ENCODE data around the gene JUN.
"Not testable (repeated sequence)": the region's sequence is repeated elsewhere in the genome, so short reads cannot be mapped to it uniquely, and the experiment has no call there.

Gene JUN

DNA sequence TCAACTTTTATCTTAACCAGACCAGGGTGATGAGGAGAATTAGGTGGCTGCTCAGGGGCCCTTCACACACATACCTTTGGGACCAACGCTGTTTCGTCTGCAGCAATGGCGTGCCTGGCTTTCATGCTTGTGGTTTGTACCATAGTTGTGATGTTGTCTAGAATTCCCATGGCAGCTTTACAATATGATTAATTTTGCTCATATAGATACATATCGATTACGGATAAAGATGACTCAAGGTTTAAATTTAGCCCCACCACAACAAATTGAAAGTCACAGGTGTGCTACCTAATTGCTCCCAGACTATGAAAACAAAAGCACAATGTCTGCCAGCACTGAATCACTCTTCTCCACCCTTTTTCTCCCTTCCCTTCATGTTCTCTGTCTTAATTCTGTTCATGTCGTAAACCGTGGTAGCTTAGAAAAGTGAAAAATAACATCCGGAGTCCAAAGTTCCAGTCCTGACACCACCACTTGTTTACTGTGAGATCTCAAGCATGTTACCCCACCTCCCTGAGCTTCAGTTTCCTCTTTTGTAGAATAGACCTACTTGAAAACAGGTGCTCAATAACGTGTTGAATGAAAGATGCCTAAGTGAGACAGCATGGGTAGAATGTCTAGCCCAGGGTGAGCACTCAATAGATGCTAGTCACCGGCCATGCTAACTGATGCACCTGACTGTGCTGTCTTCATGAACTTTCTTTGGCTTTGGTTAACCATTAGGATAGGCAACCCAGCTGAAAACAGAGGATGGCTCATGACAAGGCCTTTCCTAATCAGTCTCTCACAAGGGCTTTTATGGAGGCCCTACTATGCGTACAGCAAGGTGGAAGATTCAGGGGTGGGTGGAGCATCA lies 22.1 kb upstream of the JUN start:
- no peak for DNase-seq

DNA sequence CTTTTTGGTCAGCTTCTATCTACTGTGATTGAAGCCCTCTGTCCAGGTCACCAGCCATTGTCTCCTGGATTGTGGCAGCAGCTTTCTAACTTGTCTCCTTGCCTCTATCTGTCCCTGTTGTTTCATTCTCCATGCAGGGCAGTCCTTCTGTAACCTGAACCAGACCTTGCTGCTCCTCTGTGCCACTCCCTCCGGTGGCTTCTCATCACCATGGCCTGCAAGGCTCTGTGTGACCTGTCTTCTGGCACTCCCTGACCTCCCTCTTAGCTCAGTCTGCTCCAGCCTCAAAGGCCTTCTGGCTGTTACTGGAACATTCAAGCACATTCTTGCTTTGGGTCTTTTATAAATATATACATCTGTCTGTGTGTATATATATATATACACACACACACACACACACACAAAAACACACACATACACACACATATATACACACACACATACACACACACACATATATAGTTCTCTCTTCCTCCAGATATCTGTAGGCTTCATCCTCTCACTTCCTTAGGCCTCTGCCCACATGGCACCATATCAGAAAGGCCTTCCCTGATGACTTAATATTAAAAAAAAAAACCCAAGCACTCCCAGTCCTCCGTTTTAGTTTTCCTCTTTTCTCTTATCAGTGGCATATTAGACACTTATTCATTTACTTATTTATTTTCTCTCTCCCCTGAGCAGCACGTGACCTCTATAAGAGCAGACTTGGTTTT lies 21.2 kb upstream of the JUN start:
- DNase-seq = no peak

DNA sequence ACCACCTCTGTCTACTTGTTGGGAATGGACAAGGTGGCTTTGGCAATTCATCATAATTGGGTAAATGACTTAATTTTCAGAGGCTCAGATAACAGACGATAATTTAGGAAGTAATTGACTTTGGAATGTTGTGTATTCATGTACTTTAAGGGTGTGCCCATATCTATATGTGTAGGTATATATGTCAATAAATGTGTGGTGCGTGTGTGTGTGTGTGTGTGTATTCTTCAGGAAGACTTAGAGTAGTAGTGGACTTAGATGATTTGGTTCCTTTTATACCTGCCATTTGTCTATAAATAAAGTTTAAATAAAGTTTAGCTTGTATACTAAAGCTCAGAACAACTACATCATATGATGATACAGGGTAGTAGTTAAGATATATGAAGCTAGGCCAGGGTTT lies 20.0 kb upstream of the JUN start:
- DNase-seq = no peak

DNA sequence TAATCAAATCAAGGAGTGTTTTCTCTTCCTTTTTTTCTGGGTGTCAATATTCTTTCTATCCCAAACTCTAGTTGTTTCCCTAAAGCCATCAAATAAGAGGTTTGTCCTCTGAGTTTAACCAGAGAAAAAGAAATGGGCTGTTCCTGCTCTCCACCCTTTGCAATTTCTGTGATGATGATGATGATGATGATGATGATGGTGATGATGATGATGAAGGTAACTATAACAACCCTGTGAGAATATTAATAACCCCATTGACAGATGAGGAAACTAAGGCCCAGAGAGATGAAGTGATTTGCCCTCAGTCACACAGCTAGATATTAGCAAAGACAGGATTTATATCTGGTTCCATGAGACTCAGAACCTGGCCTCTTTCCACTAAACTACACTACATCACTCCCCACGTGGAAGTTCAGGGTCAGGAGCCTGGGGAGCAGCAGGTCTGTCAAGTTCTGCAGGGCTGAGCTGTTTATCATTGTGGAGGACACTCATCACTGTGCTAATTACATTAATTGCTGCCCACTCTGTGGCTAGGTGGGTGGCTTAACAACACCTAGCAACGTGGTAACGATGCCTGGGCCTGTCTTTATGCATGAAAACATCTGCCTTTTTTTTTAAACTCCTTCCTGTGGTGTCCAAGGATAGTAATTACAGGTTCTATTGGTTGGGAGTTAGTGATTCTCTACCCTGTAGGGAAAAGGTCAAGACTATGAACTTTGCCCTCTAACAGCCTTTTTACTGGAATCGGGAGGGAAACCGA lies 19.0 kb upstream of the JUN start:
- no peak for DNase-seq

DNA sequence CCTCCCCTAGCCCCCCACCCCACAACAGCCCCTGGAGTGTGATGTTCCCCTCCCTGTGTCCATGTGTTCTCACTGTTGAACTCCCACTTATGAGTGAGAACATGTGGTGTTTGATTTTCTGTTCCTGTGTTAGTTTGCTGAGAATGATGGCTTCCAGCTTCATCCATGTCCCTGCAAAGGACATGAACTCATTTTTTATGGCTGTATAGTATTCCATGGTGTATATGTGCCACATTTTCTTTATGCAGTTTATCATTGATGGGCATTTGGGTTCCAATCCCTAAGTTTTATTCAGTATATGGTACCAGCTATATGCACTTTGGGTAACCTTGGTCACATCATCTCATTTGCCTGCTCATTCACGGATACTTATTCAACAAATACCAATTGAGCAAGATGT lies 17.4 kb upstream of the JUN start:
- DNase-seq = not testable (repeated sequence)

DNA sequence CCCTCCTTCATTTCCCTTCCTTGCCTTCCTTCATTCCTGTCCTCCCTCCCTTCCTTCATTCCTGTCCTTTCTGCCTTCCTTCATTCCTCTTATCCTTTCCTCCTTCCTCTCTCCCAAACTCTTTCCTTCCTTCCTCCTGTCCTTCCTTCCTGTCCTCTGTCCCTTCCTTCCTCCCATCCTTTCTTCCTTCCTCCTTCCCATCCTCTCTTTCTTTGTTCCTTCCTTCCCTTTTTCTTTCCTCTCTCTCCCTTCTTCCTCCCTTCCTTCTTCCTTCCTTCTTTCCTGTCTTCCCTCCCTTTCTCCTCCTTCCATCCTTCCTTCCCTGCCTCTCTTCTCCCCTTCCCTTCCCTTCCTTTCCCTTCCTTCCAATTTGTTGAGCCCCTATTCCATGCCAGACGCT lies 15.8 kb upstream of the JUN start:
- no peak for DNase-seq

DNA sequence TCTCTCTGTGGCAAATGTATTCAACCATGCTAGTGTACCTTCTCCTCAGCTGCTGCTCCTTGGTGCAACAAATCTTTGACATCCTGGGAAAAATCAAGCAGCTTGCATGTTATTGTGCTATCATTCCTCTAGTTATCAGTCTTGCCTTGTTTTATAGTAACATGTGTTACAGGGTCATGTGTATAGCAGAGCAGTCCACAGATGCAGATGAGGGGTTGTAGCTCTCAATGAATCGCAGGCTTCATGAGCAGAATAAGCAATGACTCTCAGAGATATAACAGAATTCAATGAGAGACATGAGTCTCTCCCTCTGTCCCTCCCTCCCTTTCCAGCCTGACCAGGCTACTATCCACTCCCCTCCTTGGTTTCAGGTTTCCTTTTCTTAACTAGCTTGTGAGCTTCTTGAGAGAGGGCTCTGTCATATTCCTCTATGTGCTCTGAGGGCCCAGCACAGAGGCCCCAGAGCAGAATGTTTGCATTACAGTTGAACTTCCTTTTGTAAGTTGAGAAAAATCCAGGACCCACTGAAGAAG lies 15.1 kb upstream of the JUN start:
- no peak for DNase-seq

DNA sequence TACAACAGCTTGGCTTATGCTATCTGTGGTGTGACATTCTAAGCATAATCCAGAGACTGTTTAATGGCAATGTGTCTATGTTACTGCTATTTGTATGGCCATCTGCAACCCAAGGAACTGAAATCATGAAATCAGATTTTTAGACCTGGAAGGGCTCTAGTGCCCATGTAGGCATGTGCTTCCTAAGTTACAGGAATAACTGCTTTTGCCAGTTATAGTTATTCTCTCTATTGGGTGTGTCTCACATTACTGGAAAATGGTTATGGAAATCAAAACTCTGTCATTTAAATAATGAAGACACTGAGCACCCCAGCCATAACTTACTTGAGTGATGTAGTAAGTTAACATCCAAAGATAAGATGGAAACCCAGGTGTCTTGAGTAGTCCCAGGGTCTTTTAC lies 12.6 kb upstream of the JUN start:
- no peak for DNase-seq

DNA sequence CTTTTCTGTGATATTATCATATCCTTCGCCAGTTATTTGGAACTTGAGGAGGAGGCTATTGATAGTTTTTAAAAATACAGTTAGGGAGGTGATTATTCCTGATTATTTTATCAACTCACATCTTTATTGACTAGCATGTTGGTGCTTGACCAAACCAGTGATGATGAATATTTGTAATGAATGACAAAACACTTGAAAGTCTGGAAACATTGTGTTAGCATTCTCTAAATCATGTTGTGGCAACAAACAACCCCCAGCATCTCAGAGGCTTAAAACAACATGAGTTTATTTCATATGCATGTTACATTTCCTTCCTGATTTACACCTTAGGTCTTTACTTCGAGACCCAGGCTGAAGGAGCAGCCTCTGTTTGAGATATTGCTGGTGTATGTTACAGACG lies 10.7 kb upstream of the JUN start:
- DNase-seq = no peak

DNA sequence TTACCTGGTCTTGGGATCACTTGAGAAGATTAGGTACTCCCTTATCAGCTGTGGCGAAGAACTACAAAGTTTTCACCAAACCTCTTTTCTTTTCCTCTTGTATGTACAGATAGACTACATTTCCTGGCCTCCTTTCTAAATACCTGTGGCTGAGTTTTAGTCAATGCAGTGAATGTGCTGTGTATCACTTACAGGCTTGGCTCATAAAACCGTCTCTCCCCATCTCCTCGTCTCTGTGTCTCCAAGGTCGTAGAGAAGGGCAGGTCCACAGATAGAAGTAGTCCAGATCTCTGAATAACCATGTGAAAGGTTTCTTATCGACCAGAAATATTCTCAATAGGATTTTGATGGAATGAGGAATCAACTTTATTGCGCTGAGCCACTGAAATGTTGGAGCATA lies 9.0 kb upstream of the JUN start:
- DNase-seq = no peak

DNA sequence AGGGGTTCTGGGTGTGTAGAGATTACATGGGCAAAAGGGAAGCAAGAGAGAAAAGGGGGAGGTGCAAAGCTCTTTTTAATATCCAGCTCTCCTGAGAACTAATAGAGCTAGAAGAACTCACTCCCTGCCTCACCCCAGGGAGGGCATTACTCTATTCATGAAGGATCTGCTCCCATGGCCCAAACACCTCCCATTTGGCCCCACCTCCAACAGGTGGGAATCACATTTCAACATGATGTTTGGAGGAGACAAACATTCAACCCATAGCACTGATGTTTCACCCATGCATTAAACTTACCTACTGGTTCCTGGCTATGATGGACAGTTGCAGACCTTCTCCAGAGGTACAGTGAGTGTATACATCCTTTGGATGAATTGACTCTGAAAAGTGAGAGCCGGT lies 7.3 kb upstream of the JUN start:
- no peak for DNase-seq

DNA sequence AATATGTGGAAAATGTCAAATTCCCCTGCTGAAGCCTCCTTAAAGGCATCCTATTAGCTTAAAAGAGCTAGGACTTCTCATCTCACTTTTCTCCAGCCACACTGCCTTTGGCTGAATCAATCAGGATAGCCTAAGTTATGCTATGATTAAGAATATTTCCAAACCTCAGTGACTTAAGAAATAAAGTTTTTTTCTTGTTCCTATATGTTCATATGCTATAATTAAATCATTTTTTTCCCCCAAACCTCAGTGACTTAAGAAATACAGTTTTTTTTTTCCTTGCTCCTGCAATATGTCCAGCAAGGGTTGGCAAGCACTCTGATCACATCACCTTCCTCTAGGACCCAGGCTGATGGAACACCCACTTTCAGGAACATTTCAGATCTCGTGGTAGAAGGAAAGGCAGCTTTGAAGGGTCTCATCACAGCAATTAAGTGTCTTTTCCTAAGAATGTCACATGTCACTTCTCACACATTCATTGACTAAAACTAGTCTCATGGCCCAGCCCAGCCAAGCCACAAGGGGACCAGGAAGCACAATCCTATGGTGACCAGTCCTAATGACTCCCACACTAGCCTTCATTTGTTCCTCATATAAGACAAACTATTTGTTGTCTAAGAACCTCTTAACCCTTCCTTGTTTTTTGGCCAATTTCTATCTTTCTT lies 6.3 kb upstream of the JUN start:
- no peak for DNase-seq

DNA sequence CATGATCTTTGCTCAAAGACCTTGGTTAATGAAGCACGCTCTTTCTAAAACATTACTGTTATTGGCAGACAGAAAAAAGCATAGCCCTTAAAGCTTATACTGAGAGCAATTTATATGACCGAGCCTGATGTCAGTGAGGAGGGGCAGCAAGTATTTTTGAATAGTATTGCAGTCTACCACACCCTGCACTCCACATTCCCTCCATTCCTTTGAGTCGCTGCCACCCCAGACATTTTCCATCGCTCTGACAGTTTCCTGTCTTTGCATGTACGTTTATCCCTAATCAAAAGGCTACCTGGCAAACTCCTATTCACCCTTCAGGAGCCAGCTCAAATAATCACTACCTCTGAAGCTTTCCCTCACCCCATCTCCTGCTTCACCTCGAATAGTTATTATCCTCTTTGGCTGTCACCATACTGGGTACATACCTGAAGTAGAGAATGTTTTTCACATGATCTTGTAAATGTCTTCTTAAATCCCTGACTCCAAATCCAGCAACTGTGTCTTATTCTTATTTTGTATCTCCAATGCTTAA lies 5.5 kb upstream of the JUN start:
- no peak for DNase-seq

DNA sequence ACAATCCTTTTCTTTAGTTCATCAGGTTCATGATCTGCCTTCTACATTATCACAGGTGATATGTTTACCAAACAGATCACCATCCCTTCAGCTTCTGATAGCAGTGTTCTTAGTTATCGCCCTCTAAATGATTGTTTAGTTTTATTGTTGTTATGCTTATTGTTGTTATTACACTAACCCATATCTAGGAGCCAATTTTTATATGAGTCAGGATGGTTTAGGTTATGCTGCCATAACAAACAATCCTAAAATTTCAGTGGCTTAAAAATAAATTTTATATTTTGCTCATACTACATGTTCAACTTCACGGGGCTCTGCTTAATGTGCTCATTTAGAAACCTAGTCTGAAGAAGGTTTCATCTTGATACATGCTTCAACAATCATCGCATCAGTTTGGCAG lies 4.4 kb upstream of the JUN start:
- no peak for DNase-seq

DNA sequence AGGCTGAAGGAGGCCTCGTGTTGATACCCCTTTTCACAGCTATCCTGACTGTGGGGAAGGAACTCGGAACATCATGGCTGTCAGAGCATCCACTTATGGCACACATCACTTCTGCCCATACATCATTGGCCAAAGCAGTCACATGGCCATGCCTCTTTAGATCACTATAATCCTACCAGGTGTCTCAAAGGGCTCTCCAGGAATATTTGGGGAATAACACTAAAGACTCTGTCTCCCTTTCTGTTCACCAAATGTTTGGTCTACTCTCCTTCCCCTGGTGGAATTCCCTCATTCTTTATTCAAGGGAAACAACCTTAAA lies 3.0 kb upstream of the JUN start:
- no peak for DNase-seq

DNA sequence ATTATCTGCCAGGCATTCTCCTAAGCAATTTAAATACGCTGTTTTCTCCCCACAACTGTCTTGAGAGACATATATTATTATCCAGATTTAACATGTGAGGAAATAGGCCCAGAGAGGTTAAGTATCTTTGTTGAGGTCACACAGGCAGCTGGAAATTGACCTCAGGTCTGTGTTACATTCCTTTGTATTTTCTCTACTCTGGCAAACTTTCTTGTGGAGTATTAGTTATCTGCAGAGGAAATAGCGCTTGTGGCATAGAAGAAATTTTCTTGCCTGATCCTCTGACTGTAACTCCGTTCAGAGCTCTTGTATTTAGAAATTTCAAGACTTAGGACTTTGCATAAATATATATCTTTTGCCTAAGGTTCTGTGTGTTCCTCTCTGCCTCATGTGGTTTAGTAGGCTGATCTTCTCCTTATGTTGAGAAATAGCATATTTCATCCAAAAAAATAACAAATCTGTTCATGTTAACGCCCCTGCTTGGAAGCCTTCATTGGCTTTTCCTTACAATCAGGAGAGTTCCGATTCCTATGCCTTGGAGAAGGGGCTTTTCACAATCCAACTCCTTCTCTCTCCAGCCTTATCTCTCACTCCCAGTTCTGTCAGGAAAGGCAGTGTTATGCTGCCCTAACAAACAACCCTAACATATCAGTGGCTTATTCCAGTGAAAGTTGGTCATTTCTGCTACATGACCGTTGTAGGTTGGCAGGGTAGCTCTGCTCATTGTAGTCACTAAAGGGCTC lies 2.5 kb upstream of the JUN start:
- no peak for DNase-seq

DNA sequence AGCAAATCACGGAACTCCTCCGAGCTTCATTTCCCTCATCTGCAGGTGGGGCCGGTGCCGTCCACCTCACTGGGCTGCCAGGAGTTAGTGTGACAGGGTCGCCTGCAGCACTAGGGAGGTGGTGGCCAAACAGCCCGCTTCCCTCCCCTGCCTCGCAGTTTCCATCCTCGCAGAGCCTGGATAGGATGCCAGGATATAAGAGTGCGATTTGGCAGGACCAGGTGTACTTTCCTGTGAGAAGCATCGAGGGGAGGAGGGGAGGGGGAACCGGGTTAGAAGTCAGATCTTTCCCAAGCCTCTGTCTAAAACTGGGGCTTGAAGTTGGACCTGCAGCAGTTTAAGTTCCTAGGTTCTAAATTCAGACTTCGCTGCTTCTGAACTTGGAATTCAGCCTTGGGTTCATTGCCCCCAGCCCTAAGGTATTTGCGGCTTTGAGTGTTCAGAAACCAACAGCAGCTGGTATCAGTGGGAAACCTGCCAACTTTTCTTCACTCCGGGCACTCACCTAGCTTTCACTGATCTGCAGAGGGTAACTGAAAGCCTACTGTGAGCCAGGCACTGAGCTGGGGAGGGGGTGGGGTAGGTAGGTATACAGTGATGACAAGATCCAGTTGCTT lies 1.7 kb upstream of the JUN start:
- peak; percentile 28 for DNase-seq

DNA sequence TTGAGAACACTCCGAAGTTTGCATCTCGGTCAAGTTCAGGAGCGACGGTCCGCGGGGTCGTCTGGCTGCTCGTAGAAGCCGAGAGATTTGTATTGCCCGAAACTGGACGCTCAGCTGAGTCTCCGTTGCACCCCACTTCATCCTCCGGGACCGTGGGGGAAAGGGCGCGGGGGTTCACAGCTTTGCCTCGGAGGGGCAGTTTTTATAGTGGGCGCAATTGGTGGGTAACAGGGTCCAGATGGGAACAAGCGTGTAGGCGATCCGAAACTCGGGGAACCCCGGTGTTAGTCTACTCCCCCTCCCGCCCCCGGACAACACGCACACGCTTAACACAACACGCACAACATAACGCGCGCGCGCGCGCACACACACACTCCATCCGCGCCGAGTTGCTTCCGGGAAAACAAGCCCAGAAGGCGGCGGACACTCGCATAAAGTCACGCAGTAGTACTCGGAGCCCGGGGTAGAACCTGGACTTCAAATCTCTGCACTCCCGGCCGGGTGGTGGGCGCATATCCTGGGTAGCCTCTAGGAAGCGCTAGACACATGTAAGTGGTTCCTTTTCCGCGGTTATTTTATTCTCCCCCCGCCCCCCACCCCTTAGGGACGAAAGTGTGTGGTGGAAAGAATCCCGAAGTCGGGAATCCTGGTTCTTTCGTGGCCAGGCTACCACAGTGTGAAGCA lies 1.1 kb upstream of the JUN start:
- peak; percentile 78 for DNase-seq

DNA sequence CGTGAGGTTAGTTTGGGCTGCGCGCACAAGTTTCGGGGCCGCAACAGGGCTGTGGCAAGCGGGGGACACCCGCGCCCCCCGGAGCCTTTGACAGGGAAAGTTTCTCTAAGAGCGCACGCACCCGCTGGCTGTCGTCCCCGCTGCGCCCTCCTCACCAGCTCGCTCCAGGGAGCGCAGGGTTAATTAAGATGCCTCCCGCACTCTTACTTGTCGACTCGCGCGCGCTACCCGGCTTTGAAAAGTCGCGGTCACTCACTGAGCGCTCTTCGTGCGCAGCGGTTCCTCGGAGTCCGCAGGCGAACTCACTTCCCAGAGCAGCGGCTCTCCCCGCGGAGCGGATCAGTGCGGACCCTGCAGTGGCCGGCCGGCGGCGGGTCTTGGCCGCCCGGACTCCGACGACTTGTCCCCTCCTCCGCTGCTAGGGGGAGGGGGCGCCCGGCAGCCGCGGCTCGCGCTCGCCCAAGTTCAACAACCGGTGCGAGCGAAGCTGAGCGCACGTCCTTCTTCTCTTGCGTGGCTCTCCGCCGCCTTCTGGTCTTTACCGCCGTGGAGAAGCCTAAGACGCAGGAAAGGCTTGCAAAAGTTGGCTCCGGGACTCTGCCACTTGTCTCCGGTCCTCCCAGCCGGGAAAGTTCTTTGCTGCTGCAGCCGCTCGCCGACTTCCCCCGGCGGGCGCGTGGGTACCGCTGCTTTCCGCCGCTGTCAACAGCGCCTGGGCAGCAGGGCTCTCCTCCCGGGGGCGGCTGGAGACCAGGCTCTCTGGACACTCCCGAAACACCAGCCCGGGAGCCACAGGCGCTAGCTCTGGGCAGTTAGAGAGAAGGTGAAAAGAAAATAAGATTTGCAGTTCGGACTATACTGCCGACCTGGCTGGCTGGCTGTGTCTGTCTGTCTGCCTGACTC lies 506 bp downstream of the JUN start:
- DNase-seq = peak; percentile 48

Measured in stimulated activated CD4-positive, alpha-beta T cell treated with anti-CD3 and anti-CD28 coated beads, Interleukin-4, amount 100 ng/mL, for 24 hours (primary cell).